ENCODE results near the gene PHF2. TPM values are rescaled to one million over a fixed set of nuclear protein-coding genes. Genes with fewer than 3 reads are reported as not detected.
A peak's percentile ranks its signal among the peaks of the same experiment; 100 is the strongest.

PHF2 gene
- total and polyA plus RNA-seq, 9 of the 15 experiments (the other 6 are each of a cell fraction or from before 2014, with no cell fraction given): 0.37 to 14.4 (median 8.1) TPM

DNA sequence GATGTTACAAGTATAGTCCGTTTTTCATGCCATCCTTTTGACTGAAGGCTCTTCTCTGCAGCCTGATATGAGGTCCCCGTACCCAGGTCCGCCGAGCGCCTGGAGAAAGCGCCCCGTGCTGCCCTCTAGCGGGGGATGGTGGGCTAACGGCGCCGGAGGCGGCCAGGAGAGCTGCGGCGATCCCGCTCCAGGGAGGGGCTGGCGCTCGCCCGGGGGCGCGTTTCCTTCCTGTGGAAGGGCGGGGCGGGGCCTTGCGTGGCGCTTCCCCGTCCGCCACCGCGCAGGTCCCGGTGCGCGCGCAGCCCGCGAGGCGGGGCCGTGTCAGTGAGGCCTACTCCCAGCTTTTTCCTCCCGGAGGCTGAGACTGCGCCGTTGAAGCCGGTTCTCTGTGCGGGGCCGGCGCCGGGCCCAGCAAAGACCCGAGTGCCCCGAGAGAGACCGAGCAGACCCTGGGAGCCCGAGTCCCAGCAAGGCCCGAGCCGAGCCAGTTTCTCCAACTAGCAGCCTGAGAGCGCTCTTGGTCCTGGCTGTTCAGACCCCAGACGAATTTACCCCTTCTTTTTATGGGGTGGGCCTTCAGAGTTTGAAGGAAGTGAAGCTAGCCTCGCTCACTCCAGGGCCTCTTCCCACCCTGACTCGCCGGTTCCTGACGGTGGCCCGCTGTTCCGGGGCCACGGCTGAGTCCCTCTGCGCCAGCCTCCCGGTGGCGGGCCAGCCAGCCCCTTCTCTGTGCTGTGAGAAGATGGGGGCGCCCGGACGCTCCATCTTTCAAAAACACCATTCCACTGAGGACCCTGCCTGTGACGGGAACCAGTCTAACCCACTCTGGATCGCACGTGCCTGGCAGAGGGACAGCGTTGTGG is 9.7 kb upstream of the PHF2 start (continued):
- TF ChIP-seq, protein P1, sequence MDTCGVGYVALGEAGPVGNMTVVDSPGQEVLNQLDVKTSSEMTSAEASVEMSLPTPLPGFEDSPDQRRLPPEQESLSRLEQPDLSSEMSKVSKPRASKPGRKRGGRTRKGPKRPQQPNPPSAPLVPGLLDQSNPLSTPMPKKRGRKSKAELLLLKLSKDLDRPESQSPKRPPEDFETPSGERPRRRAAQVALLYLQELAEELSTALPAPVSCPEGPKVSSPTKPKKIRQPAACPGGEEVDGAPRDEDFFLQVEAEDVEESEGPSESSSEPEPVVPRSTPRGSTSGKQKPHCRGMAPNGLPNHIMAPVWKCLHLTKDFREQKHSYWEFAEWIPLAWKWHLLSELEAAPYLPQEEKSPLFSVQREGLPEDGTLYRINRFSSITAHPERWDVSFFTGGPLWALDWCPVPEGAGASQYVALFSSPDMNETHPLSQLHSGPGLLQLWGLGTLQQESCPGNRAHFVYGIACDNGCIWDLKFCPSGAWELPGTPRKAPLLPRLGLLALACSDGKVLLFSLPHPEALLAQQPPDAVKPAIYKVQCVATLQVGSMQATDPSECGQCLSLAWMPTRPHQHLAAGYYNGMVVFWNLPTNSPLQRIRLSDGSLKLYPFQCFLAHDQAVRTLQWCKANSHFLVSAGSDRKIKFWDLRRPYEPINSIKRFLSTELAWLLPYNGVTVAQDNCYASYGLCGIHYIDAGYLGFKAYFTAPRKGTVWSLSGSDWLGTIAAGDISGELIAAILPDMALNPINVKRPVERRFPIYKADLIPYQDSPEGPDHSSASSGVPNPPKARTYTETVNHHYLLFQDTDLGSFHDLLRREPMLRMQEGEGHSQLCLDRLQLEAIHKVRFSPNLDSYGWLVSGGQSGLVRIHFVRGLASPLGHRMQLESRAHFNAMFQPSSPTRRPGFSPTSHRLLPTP (IDR thresholded peaks at IDR 0.05; ENCODE audit: borderline replicate concordance, extremely low read depth, insufficient read length): no peak
- TF ChIP-seq BCL6 (CRISPR knock-in tag; IDR thresholded peaks at IDR 0.05) (no peak), SIX5 (IDR thresholded peaks at IDR 0.05; ENCODE audit: borderline replicate concordance in 1 of 2, insufficient read depth in 1 of 2, low read depth in 1 of 2, low read length in 2 of 2) (no peak), HMGN3 (IDR thresholded peaks at IDR 0.05; ENCODE audit: borderline replicate concordance, extremely low read depth, insufficient read length, low read depth, low read length) (peak; percentile 96), PTBP1 (IDR thresholded peaks at IDR 0.05; ENCODE audit: low read depth, low read length) (no peak), ZNF324 (CRISPR knock-in tag; IDR thresholded peaks at IDR 0.05) (no peak), POLR2G (IDR thresholded peaks at IDR 0.05; ENCODE audit: low read depth, low read length) (peak; percentile 95), DIDO1 (tag; IDR thresholded peaks at IDR 0.05; ENCODE audit: low read depth) (no peak), CBX1 (IDR thresholded peaks at IDR 0.05; ENCODE audit: low read depth) (peak; percentile 75; the same call in 1 of the 2 replicates), ZNF507 (tag; conservative IDR thresholded peaks at IDR 0.05) (no peak), CEBPG (CRISPR knock-in tag; IDR thresholded peaks at IDR 0.05) (no peak), CEBPG (tag; conservative IDR thresholded peaks at IDR 0.05 in 1 of 2, IDR thresholded peaks at IDR 0.05 in 1 of 2) (no peak), RNF2 (IDR thresholded peaks at IDR 0.05) (0 out of 2 replicates have a peak, but pooled peaks have one; percentile 37)
- TF ChIP-seq, protein P2, sequence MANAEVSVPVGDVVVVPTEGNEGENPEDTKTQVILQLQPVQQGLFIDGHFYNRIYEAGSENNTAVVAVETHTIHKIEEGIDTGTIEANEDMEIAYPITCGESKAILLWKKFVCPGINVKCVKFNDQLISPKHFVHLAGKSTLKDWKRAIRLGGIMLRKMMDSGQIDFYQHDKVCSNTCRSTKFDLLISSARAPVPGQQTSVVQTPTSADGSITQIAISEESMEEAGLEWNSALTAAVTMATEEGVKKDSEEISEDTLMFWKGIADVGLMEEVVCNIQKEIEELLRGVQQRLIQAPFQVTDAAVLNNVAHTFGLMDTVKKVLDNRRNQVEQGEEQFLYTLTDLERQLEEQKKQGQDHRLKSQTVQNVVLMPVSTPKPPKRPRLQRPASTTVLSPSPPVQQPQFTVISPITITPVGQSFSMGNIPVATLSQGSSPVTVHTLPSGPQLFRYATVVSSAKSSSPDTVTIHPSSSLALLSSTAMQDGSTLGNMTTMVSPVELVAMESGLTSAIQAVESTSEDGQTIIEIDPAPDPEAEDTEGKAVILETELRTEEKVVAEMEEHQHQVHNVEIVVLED (CRISPR knock-in tag; IDR thresholded peaks at IDR 0.05): peak; percentile 66; the same call in 1 of the 2 replicates
- TF ChIP-seq, protein P3, sequence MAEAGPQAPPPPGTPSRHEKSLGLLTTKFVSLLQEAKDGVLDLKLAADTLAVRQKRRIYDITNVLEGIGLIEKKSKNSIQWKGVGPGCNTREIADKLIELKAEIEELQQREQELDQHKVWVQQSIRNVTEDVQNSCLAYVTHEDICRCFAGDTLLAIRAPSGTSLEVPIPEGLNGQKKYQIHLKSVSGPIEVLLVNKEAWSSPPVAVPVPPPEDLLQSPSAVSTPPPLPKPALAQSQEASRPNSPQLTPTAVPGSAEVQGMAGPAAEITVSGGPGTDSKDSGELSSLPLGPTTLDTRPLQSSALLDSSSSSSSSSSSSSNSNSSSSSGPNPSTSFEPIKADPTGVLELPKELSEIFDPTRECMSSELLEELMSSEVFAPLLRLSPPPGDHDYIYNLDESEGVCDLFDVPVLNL (CRISPR knock-in tag; IDR thresholded peaks at IDR 0.05; ENCODE audit: low read depth): 0 out of 2 replicates have a peak, but pooled peaks have one; percentile 15
- TF ChIP-seq, protein P4, sequence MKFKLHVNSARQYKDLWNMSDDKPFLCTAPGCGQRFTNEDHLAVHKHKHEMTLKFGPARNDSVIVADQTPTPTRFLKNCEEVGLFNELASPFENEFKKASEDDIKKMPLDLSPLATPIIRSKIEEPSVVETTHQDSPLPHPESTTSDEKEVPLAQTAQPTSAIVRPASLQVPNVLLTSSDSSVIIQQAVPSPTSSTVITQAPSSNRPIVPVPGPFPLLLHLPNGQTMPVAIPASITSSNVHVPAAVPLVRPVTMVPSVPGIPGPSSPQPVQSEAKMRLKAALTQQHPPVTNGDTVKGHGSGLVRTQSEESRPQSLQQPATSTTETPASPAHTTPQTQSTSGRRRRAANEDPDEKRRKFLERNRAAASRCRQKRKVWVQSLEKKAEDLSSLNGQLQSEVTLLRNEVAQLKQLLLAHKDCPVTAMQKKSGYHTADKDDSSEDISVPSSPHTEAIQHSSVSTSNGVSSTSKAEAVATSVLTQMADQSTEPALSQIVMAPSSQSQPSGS (CRISPR knock-in tag; IDR thresholded peaks at IDR 0.05): no peak
- TF ChIP-seq, protein P5, sequence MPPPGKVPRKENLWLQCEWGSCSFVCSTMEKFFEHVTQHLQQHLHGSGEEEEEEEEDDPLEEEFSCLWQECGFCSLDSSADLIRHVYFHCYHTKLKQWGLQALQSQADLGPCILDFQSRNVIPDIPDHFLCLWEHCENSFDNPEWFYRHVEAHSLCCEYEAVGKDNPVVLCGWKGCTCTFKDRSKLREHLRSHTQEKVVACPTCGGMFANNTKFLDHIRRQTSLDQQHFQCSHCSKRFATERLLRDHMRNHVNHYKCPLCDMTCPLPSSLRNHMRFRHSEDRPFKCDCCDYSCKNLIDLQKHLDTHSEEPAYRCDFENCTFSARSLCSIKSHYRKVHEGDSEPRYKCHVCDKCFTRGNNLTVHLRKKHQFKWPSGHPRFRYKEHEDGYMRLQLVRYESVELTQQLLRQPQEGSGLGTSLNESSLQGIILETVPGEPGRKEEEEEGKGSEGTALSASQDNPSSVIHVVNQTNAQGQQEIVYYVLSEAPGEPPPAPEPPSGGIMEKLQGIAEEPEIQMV (tag; conservative IDR thresholded peaks at IDR 0.05; ENCODE audit: low read depth): peak; percentile 68; the same call in 1 of the 2 replicates
